Adrenal gland (tissue), 12 donors: ENCODE results near the gene BAG5. TPM values are rescaled to one million over a fixed set of nuclear protein-coding genes. Genes with fewer than 3 reads are reported as not detected.
A peak's percentile ranks its signal among the peaks of the same experiment; 100 is the strongest.

Experiments used
- DNase-seq, 7 donors: peaks; one replicate each; pipeline ENCODE4 v3.0.0-alpha.2; 2019 to 2020
- H3K27ac ChIP-seq, 5 donors: fragments of 200-600 bp; sonication (generic) in 4 of 5; 1 replicate in 3 of 5; 2 replicates in 2 of 5; pipeline versions ENCODE4 v1.5.1 to v1.8.0; 2016 to 2020; ENCODE audit warnings: mild to moderate bottlenecking in 1 of 5
- H3K27me3 ChIP-seq: fragments of 200-600 bp; 2 replicates; pipeline ENCODE4 v1.8.0; 2021
- H3K36me3 ChIP-seq, 2 donors: fragments of 200-600 bp; replicated peaks in 1 of 2; 1 replicate in 1 of 2; 2 replicates in 1 of 2; pipeline versions ENCODE4 v1.5.1 to v1.8.0; 2018 to 2022
- H3K4me1 ChIP-seq, 2 donors: fragments of 200-600 bp; replicated peaks in 1 of 2; 1 replicate in 1 of 2; 2 replicates in 1 of 2; pipeline versions ENCODE4 v1.5.1 to v1.8.0; 2018 to 2021
- H3K4me3 ChIP-seq, 4 donors: fragments of 200-600 bp; sonication (generic) in 3 of 4; one replicate each; pipeline ENCODE4 v1.5.1; 2016 to 2018
- H3K9me3 ChIP-seq, 3 donors: fragments of 200-600 bp; sonication (generic) in 1 of 3; replicated peaks in 1 of 3; 1 replicate in 2 of 3; 2 replicates in 1 of 3; pipeline versions ENCODE4 v1.5.1 to v1.8.0; 2016 to 2021
- CTCF ChIP-seq, 6 experiments: fragments of 450-650 bp in 4 of 6; fragments of 200-600 bp in 2 of 6; sonication (generic) in 1 of 6; IDR thresholded peaks; 1 replicate in 5 of 6; 2 replicates in 1 of 6; pipeline versions ENCODE4 v1.5.1 to v1.8.0; 2016 to 2021; ENCODE audit warnings: antibody characterized with exemption in 6 of 6, mild to moderate bottlenecking in 2 of 6, moderate library complexity in 1 of 6
- POLR2A ChIP-seq, 2 donors: fragments of 450-650 bp; IDR thresholded peaks; one replicate each; pipeline ENCODE4 v1.6.1; 2017; ENCODE audit warnings: antibody characterized with exemption in 2 of 2, mild to moderate bottlenecking in 2 of 2, moderate library complexity in 1 of 2
- WGBS, 4 donors: extraction: QIAGEN DNeasy Blood & Tissue Kit in 2 of 4; methylation state at CpG; one replicate each; pipeline versions ENCODE4 v1.1.5 to v1.1.7; 2013 to 2017; 5-methylcytosine and 5-hydroxymethylcytosine counted together
- intact Hi-C, 2 donors: fragments of 100-400 bp; cut with DNase I; formaldehyde crosslinking; loops; one replicate each; pipeline versions ENCODE4 v1.14.1 to v1.15.0; 2022 to 2023
- polyA plus RNA-seq, 3 donors: library from polyadenylated mRNA; stranded (reverse); fragments of 200-250 nt in 2 of 3; fragments of 350-450 nt in 1 of 3; fragmentation: Illumina TruSeq in 1 of 3; extraction: RNeasy Lipid Tissue Mini Kit (QIAGEN cat#74804) in 1 of 3; gene quantifications; one replicate each; pipeline ENCODE4 v1.2.3, GENCODE V29; 2013 to 2014
- total RNA-seq, 9 donors: library from RNA; depleted of rRNA in 4 of 9; stranded (reverse); fragments of >200 nt in 4 of 9; fragments of 120-200 nt in 1 of 9; fragmentation: NEBNext Ultra II Directional in 1 of 9; extraction: Animal tissue kit (Norgen Biotek cat#: 25700) in 1 of 9; gene quantifications; one replicate each; pipeline versions ENCODE4 v1.1.0 to v1.2.4, GENCODE V29; 2013 to 2023
- donor health status: healthy with polysubstance abuse.
- donor health status: Bipolar disorder and iron deficiency.
- donor health status: DM: yes; HTN: yes; CAD: no.
- donor health status: DM: no; HTN: no; CAD: no.
- donor health status: DM: no; HTN: no; CAD: no.
- donor health status: DM: yes; HTN: yes; CAD: no.

Gene BAG5
- total and polyA plus RNA-seq, 12 donors = 5.2 to 33.5 (median 24.7) TPM

GRCh38 chr14:103519837-103520212, 42.6 kb downstream of the BAG5 start:
- peak in 5 of 7 donors; percentile 34 to 73 (median 53) for DNase-seq
- no peaks in the 10 kb centered on the region for H3K9me3 ChIP-seq
- peaks cover 24 to 47% of the 10 kb centered on the region in 2 donors for H3K4me1 ChIP-seq
- WGBS, 4 donors = 64 to 76% (median 70%) methylated on average over 10 to 22 of the region's 22 CpGs
- H3K36me3 ChIP-seq = no peaks in the 10 kb centered on the region
- TF ChIP-seq CTCF (IDR thresholded peaks at IDR 0.05) (no peak), POLR2A (IDR thresholded peaks at IDR 0.05) (no peak)
- H3K4me3 ChIP-seq = no peak overlapping the region
- no peaks in the 10 kb centered on the region for H3K27me3 ChIP-seq
- H3K27ac ChIP-seq = peak overlapping the region in 3 of 5 donors; percentile 81 to 89 (median 82)
- intact Hi-C loops = no loop called here

- Histone ChIP-seq H3K27me3 (no peaks in the 10 kb centered on the region), H3K9me3 (no peaks in the 10 kb centered on the region), H3K4me3 (no peak overlapping the region), H3K27ac (peak overlapping the region in 4 of 5 donors; percentile 21 to 89 (median 82)), H3K4me1 (peaks cover 24 to 47% of the 10 kb centered on the region in 2 donors), H3K36me3 (no peaks in the 10 kb centered on the region)
- intact Hi-C loops = no loop called here
- DNase-seq = peak in 4 of 7 donors; percentile 15 to 65 (median 30)
- TF ChIP-seq CTCF (IDR thresholded peaks at IDR 0.05) (no peak), POLR2A (IDR thresholded peaks at IDR 0.05) (no peak)
- 41 to 58% (median 50%) methylated on average over 8 to 13 of the region's 13 CpGs for WGBS, 4 donors
Observed at GRCh38 chr14:103519043-103519836, 43.2 kb downstream of the BAG5 start.

GRCh38 chr14:103518422-103519042, 43.9 kb downstream of the BAG5 start:
- Histone ChIP-seq H3K36me3 (no peaks in the 10 kb centered on the region), H3K4me3 (no peak overlapping the region), H3K27ac (peak overlapping the region in 4 of 5 donors; percentile 20 to 89 (median 52)), H3K27me3 (no peaks in the 10 kb centered on the region), H3K4me1 (peaks cover 24 to 47% of the 10 kb centered on the region in 2 donors), H3K9me3 (no peaks in the 10 kb centered on the region)
- TF ChIP-seq CTCF (IDR thresholded peaks at IDR 0.05) (peak; percentile 79 to 93 (median 86)), POLR2A (IDR thresholded peaks at IDR 0.05) (no peak)
- peak in 6 of 7 donors; percentile 62 to 82 (median 72) for DNase-seq
- 36 to 52% (median 42%) methylated on average over 7 to 9 of the region's 9 CpGs for WGBS, 4 donors
- intact Hi-C loops = no loop called here

- Histone ChIP-seq H3K4me1 (peaks cover 18 to 42% of the 10 kb centered on the region in 2 donors), H3K9me3 (no peaks in the 10 kb centered on the region), H3K4me3 (no peak overlapping the region), H3K27ac (peak overlapping the region in 4 of 5 donors; percentile 5 to 89 (median 51)), H3K27me3 (no peaks in the 10 kb centered on the region), H3K36me3 (no peaks in the 10 kb centered on the region)
- TF ChIP-seq POLR2A (IDR thresholded peaks at IDR 0.05) (no peak), CTCF (IDR thresholded peaks at IDR 0.05) (no peak)
- intact Hi-C loops = no loop called here
- peak in 5 of 7 donors; percentile 45 to 69 (median 63) for DNase-seq
- WGBS, 4 donors = 38 to 56% (median 42%) methylated on average over 10 to 20 of the region's 20 CpGs
Observed at GRCh38 chr14:103517721-103518421, 44.6 kb downstream of the BAG5 start.
